Measurements from ENCODE around the gene TNK1.

TNK1 gene

DNA sequence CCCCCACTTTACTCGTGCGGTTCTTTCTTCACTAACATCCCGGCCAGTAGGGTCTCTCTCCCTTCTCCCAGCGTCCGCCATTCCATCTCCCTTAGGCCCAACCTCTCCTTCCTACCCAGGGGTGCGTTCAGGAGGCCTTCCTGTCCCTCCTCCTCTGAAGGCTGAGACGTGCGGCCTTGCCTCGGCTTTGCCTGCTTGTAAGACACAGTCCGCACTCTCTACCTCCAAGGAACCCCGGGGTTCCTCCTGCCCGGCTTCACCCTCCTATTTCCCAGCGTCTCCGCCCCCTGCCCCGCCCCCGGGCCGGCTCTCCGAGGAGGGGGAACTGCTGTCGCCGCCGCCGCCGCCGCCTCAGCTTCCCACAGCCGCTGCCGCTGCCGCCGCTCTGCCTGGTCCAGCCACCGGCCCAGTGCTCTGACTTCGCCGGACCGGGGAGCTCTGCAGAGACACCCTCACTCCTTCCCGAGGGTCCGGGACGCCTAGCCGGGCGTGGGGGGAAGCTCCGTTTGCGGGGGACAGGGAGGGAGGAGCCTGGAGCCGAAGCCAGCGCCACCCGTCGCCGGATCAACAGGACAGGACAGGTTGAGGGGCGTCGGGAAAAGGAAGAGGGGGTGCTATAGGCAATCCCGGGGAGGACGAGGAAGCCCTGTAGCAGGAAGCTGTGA is 57.2 kb downstream of the TNK1 start:
- no peak for TF ChIP-seq POLR2A (IDR thresholded peaks at IDR 0.05; ENCODE audit: extremely low read depth, insufficient read length)
- TF ChIP-seq, protein P1, sequence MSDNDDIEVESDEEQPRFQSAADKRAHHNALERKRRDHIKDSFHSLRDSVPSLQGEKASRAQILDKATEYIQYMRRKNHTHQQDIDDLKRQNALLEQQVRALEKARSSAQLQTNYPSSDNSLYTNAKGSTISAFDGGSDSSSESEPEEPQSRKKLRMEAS (IDR thresholded peaks at IDR 0.05; ENCODE audit: low read depth, low read length) = no peak
- no peak for TF ChIP-seq MYC (IDR thresholded peaks at IDR 0.05; ENCODE audit: low read depth, low read length)
- TF ChIP-seq, protein P2, sequence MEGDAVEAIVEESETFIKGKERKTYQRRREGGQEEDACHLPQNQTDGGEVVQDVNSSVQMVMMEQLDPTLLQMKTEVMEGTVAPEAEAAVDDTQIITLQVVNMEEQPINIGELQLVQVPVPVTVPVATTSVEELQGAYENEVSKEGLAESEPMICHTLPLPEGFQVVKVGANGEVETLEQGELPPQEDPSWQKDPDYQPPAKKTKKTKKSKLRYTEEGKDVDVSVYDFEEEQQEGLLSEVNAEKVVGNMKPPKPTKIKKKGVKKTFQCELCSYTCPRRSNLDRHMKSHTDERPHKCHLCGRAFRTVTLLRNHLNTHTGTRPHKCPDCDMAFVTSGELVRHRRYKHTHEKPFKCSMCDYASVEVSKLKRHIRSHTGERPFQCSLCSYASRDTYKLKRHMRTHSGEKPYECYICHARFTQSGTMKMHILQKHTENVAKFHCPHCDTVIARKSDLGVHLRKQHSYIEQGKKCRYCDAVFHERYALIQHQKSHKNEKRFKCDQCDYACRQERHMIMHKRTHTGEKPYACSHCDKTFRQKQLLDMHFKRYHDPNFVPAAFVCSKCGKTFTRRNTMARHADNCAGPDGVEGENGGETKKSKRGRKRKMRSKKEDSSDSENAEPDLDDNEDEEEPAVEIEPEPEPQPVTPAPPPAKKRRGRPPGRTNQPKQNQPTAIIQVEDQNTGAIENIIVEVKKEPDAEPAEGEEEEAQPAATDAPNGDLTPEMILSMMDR (IDR thresholded peaks at IDR 0.05; ENCODE audit: low read depth, low read length) = no peak
- DNase-seq (ENCODE audit: low read depth) = peak; percentile 72
- H3K4me3 ChIP-seq (ENCODE audit: low read depth, low read length) = peak overlapping the region; percentile 17

- peak overlapping the region; percentile 17 for H3K4me3 ChIP-seq (ENCODE audit: low read depth, low read length)
- TF ChIP-seq, protein P2 (IDR thresholded peaks at IDR 0.05; ENCODE audit: low read depth, low read length) = no peak
- TF ChIP-seq MYC (IDR thresholded peaks at IDR 0.05; ENCODE audit: low read depth, low read length) (no peak), POLR2A (IDR thresholded peaks at IDR 0.05; ENCODE audit: extremely low read depth, insufficient read length) (no peak)
- TF ChIP-seq, protein P1 (IDR thresholded peaks at IDR 0.05; ENCODE audit: low read depth, low read length) = no peak
- no peak for DNase-seq (ENCODE audit: low read depth)
Measured at GRCh38 chr17:7438656-7439460, 58.0 kb downstream of the TNK1 start.

All from NB4 (cell line).